OCI-LY1 (cell line): Measurements from ENCODE around the gene EEIG1.

Experiments used
- H2AFZ ChIP-seq: fragments of 200-600 bp; sonication (generic), shearing (Covaris generic); 2 replicates; pipeline ENCODE4 v1.6.0; 2014; ENCODE audit warnings: antibody characterized with exemption, mild to moderate bottlenecking, low read length
- H3F3A ChIP-seq: fragments of 200-600 bp; sonication (generic), shearing (Covaris generic); 2 replicates; pipeline ENCODE4 v1.6.0; 2014; ENCODE audit warnings: mild to moderate bottlenecking, antibody characterized with exemption, low read length, moderate library complexity; ENCODE audit not compliant: insufficient read depth
- H3K27ac ChIP-seq: fragments of 200-600 bp; sonication (generic); 2 replicates; pipeline ENCODE4 v1.5.1; 2014; ENCODE audit warnings: low read length, mixed run types, mild to moderate bottlenecking, low read depth; ENCODE audit not compliant: poor library complexity, severe bottlenecking
- H3K27me3 ChIP-seq: fragments of 200-600 bp; sonication (generic); 2 replicates; pipeline ENCODE4 v1.6.0; 2014; ENCODE audit warnings: antibody characterized with exemption, mild to moderate bottlenecking, low read length, moderate library complexity; ENCODE audit not compliant: insufficient read depth
- H3K36me3 ChIP-seq: fragments of 200-600 bp; sonication (generic); 2 replicates; pipeline ENCODE4 v1.6.1; 2014; ENCODE audit warnings: mild to moderate bottlenecking, antibody characterized with exemption, low read length, moderate library complexity, mixed read lengths; ENCODE audit not compliant: insufficient read depth
- H3K4me1 ChIP-seq: fragments of 200-600 bp; sonication (generic); 2 replicates; pipeline ENCODE4 v1.5.1; 2014; ENCODE audit warnings: mild to moderate bottlenecking, low read length, moderate library complexity; ENCODE audit not compliant: insufficient read depth, severe bottlenecking
- H3K4me2 ChIP-seq: fragments of 200-600 bp; sonication (generic), shearing (Covaris generic); 2 replicates; pipeline ENCODE4 v1.6.1; 2014; ENCODE audit warnings: low read length
- H3K4me3 ChIP-seq: fragments of 200-600 bp; sonication (generic); 2 replicates; pipeline ENCODE4 v1.5.1; 2014; ENCODE audit warnings: low read length, low read depth, mild to moderate bottlenecking, mixed read lengths; ENCODE audit not compliant: poor library complexity, severe bottlenecking
- H3K79me2 ChIP-seq: fragments of 200-600 bp; shearing (Covaris generic); 2 replicates; pipeline ENCODE4 v1.6.1; 2016; ENCODE audit warnings: mixed run types, low read length, mixed read lengths; ENCODE audit not compliant: insufficient read depth
- H3K9ac ChIP-seq: fragments of 200-600 bp; sonication (generic), shearing (Covaris generic); 2 replicates; pipeline ENCODE4 v1.6.1; 2014; ENCODE audit warnings: mild to moderate bottlenecking, low read length, mixed read lengths
- H3K9me2 ChIP-seq: fragments of 200-600 bp; sonication (generic), shearing (Covaris generic); 2 replicates; pipeline ENCODE4 v1.6.1; 2014; ENCODE audit warnings: low read depth, mild to moderate bottlenecking, low read length, mixed read lengths
- H3K9me3 ChIP-seq: fragments of 200-600 bp; shearing (Covaris generic); 2 replicates; pipeline ENCODE4 v1.6.1; 2014; ENCODE audit warnings: low read length, mixed read lengths
- H4K20me1 ChIP-seq: fragments of 200-600 bp; sonication (generic), shearing (Covaris generic); 2 replicates; pipeline ENCODE4 v1.6.0; 2016; ENCODE audit warnings: mild to moderate bottlenecking, low read length; ENCODE audit not compliant: insufficient read depth
- EZH2 ChIP-seq: fragments of 200-600 bp; sonication (generic), shearing (Covaris generic); IDR thresholded peaks from 2 replicates; pipeline ENCODE4 v1.8.0; 2017; ENCODE audit warnings: borderline replicate concordance, mixed run types, mild to moderate bottlenecking, antibody characterized with exemption, low read length, moderate library complexity, mixed read lengths
- TF ChIP-seq, protein P1 (sequence below): fragments of 200-600 bp; sonication (generic), shearing (Covaris generic); IDR thresholded peaks from 2 replicates; pipeline ENCODE4 v1.5.1; 2017; ENCODE audit warnings: mild to moderate bottlenecking, antibody characterized with exemption, low read length, moderate library complexity, mixed read lengths

Gene EEIG1

DNA sequence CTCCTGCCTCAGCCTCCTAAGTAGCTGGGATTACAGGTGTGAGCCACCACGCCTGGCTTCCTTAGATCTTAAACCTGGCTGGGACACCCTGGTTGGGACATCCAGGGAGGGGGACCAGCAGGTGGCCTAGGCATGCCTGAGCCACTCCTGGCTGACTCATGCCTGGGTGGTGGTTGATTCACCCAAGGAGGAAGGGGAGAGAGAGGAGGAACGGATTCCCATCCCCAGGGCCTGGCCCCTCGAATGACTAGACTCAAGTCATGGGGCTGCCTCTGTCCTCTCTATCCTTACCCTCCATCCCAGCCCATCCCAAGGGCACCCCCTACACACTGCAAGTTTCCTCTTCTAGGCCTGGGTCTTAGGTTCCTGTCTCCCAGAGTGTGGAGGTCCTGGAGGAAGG is 12.7 kb downstream of the EEIG1 start:
- peaks cover 16% of the 10 kb centered on the region; the same call in 1 of the 2 replicates for H3K36me3 ChIP-seq
- no peaks in the 10 kb centered on the region for H3F3A ChIP-seq
- H3K27ac ChIP-seq, result no peak overlapping the region
- no peaks in the 10 kb centered on the region for H4K20me1 ChIP-seq
- H3K27me3 ChIP-seq, result no peaks in the 10 kb centered on the region
- H3K79me2 ChIP-seq, result peaks cover 67% of the 10 kb centered on the region
- no peaks in the 10 kb centered on the region for H3K9me2 ChIP-seq
- no peak overlapping the region for H3K4me3 ChIP-seq
- H3K4me2 ChIP-seq, result no peak overlapping the region; the same call in 1 of the 2 replicates
- H3K4me1 ChIP-seq, result peaks cover 98% of the 10 kb centered on the region
- H2AFZ ChIP-seq, result no peak overlapping the region
- H3K9me3 ChIP-seq, result no peaks in the 10 kb centered on the region
- TF ChIP-seq, protein P1, sequence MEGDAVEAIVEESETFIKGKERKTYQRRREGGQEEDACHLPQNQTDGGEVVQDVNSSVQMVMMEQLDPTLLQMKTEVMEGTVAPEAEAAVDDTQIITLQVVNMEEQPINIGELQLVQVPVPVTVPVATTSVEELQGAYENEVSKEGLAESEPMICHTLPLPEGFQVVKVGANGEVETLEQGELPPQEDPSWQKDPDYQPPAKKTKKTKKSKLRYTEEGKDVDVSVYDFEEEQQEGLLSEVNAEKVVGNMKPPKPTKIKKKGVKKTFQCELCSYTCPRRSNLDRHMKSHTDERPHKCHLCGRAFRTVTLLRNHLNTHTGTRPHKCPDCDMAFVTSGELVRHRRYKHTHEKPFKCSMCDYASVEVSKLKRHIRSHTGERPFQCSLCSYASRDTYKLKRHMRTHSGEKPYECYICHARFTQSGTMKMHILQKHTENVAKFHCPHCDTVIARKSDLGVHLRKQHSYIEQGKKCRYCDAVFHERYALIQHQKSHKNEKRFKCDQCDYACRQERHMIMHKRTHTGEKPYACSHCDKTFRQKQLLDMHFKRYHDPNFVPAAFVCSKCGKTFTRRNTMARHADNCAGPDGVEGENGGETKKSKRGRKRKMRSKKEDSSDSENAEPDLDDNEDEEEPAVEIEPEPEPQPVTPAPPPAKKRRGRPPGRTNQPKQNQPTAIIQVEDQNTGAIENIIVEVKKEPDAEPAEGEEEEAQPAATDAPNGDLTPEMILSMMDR, result no peak
- TF ChIP-seq EZH2, result no peak
- no peak overlapping the region for H3K9ac ChIP-seq

DNA sequence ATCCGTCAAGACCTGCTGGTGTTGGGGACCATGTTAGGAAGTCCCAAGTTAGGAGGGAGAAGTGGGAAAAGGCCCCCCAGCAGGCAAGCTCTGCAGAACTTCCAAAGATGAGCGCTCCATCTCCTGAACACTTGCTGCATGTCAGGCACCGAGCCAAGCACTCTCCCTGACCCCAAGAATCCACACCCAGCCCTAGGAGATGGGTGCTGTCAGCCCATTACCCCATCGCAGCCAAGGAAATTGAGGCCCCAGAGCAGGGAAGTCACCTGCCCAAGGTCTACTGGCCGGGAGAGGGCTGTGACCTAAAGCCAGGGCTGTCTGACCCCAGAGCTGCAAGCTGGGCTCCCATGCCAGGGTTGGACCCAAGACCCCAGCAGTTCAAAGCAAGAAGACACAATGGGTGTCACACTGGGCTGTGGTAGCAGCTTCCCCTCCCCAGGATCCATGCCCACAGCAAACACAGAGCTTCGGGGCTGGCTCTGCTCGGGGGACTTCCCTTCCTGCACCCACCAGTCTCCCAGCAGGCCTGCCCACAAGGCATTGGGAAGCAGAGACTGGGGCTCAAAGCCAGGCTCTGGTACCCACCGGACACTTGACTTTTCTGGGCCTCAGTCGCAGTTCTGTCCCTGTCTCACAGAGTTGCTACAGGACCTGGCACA is 13.5 kb downstream of the EEIG1 start:
- no peaks in the 10 kb centered on the region for H3F3A ChIP-seq
- H3K9me3 ChIP-seq, result no peaks in the 10 kb centered on the region
- H3K27me3 ChIP-seq, result no peaks in the 10 kb centered on the region
- H3K4me1 ChIP-seq, result peaks cover 91% of the 10 kb centered on the region
- H2AFZ ChIP-seq, result no peak overlapping the region
- peaks cover 74% of the 10 kb centered on the region for H3K79me2 ChIP-seq
- no peak overlapping the region; the same call in 1 of the 2 replicates for H3K9ac ChIP-seq
- no peaks in the 10 kb centered on the region for H3K9me2 ChIP-seq
- H4K20me1 ChIP-seq, result no peaks in the 10 kb centered on the region
- H3K4me2 ChIP-seq, result peak overlapping the region; percentile 38; the same call in 1 of the 2 replicates
- H3K4me3 ChIP-seq, result no peak overlapping the region
- TF ChIP-seq, protein P1, result no peak
- TF ChIP-seq EZH2, result no peak
- peaks cover 18% of the 10 kb centered on the region for H3K36me3 ChIP-seq
- peak overlapping the region; percentile 70 for H3K27ac ChIP-seq

DNA sequence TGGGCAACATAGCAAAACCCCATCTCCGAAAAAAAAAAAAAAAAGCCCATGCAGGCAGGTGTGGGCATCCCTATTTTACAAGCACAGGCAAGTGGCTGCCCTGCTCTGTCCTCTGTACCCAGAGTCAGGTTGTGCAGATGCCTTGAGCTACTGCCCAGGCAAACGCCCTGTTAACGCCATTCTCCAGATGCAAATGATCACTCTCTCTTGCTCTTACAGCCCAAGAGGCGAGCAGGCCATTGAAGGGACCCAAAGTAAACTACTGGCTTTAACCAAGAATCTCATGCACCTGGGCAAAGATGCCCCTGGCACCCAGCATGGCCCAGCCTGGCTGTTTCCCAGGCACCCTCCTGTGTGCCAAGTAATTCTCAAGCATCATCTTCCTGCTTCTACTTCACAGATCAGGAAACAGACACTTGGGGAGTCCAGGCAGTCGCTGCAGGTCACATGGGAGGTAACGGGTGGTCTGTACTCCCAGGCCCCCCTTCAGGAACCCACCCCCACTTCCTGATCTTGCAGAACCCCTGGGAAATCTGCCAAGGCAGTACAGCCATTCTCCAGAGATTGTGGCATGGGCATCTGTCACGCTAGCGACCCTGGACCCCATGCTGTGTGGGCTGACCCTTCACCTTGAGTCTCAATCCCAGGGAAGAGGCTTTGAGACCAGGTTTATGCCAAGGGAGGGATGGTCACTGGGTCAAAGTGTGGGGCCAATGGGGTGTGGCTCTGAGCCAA is 14.2 kb downstream of the EEIG1 start:
- H3K79me2 ChIP-seq, result peaks cover 79% of the 10 kb centered on the region
- no peaks in the 10 kb centered on the region for H3K9me3 ChIP-seq
- peaks cover 24% of the 10 kb centered on the region for H3K36me3 ChIP-seq
- no peaks in the 10 kb centered on the region for H3K9me2 ChIP-seq
- H3K4me1 ChIP-seq, result peaks cover 84% of the 10 kb centered on the region
- TF ChIP-seq, protein P1, result no peak
- no peak for TF ChIP-seq EZH2
- peak overlapping the region; percentile 38; the same call in 1 of the 2 replicates for H3K4me2 ChIP-seq
- no peak overlapping the region for H3K9ac ChIP-seq
- no peaks in the 10 kb centered on the region for H4K20me1 ChIP-seq
- H3F3A ChIP-seq, result no peaks in the 10 kb centered on the region
- no peak overlapping the region for H2AFZ ChIP-seq
- H3K27me3 ChIP-seq, result no peaks in the 10 kb centered on the region
- H3K27ac ChIP-seq, result peak overlapping the region; percentile 70
- H3K4me3 ChIP-seq, result no peak overlapping the region
